SK-N-SH (cell line): Measurements from ENCODE around the gene LONP2. TPM values are rescaled to one million over a fixed set of nuclear protein-coding genes. Genes with fewer than 3 reads are reported as not detected.

Experiments used
- CTCF ChIA-PET: fragments of 300-600, 350-600 bp; formaldehyde crosslinking; extraction: SDS; loops from one replicate; lab custom pipeline; 2021; lab: Yijun Ruan, JAX
- POLR2A ChIA-PET: fragments of 350-600 bp; sonication (Branson Sonifier 250); formaldehyde crosslinking; extraction: SDS; loops from one replicate; lab custom pipeline; 2020; ENCODE audit warnings: antibody characterized with exemption, inconsistent platforms; lab: Yijun Ruan, JAX
- DNase-seq: peaks from one replicate; pipeline ENCODE4 v3.0.0; 2012
- H2AFZ ChIP-seq: fragments of 200-600 bp; sonication (generic); 2 replicates; pipeline ENCODE4 v1.8.1; 2016; ENCODE audit warnings: antibody characterized with exemption, mild to moderate bottlenecking, low read depth
- H3F3A ChIP-seq: fragments of 200-600 bp; sonication (generic); replicated peaks from 2 replicates; pipeline ENCODE3; 2016; ENCODE audit warnings: antibody characterized with exemption, mild to moderate bottlenecking; ENCODE audit not compliant: insufficient read depth
- H3K27ac ChIP-seq, 2 experiments: fragments of 200-500 bp in 1 of 2; fragments of 200-600 bp in 1 of 2; sonication (Bioruptor generic) in 1 of 2; sonication (generic), shearing (Covaris generic) in 1 of 2; 2 replicates each; pipeline versions ENCODE4 v1.5.1 to v1.6.1; 2014 to 2016; ENCODE audit warnings: low read depth in 2 of 2, inconsistent platforms in 1 of 2, low read length in 1 of 2, mild to moderate bottlenecking in 1 of 2, mixed read lengths in 1 of 2
- H3K27me3 ChIP-seq: fragments of 200-600 bp; sonication (generic), shearing (Covaris generic); 2 replicates; pipeline ENCODE4 v1.6.1; 2016; ENCODE audit warnings: mixed run types; ENCODE audit not compliant: insufficient read depth
- H3K36me3 ChIP-seq, 2 experiments: fragments of 200-500 bp in 1 of 2; fragments of 200-600 bp in 1 of 2; sonication (Bioruptor generic) in 1 of 2; sonication (generic) in 1 of 2; replicated peaks in 1 of 2; 2 replicates each; pipeline versions ENCODE3 to v1.5.1; 2014 to 2016; ENCODE audit warnings: low read length in 1 of 2, mild to moderate bottlenecking in 1 of 2; ENCODE audit not compliant: insufficient read depth in 2 of 2, control insufficient read depth in 1 of 2
- H3K4me1 ChIP-seq, 2 experiments: fragments of 200-500 bp in 1 of 2; fragments of 200-600 bp in 1 of 2; sonication (Bioruptor generic) in 1 of 2; sonication (generic), shearing (Covaris generic) in 1 of 2; 2 replicates each; pipeline versions ENCODE4 v1.5.1 to v1.6.1; 2014 to 2016; ENCODE audit warnings: low read depth in 1 of 2, low read length in 1 of 2, mixed run types in 1 of 2; ENCODE audit not compliant: insufficient read depth in 2 of 2, control insufficient read depth in 1 of 2
- H3K4me2 ChIP-seq: fragments of 200-600 bp; sonication (generic), shearing (Covaris generic); 2 replicates; pipeline ENCODE4 v1.6.1; 2017; ENCODE audit warnings: mixed run types
- H3K4me3 ChIP-seq, 2 experiments: fragments of 200-500 bp in 1 of 2; fragments of 200-600 bp in 1 of 2; sonication (Bioruptor generic) in 1 of 2; sonication (generic), shearing (Covaris generic) in 1 of 2; 2 replicates each; pipeline versions ENCODE4 v1.5.1 to v1.8.1; 2014 to 2016; ENCODE audit warnings: low read depth in 2 of 2, inconsistent platforms in 1 of 2, low read length in 1 of 2, mild to moderate bottlenecking in 1 of 2, mixed read lengths in 1 of 2, moderate library complexity in 1 of 2
- H3K79me2 ChIP-seq: fragments of 200-600 bp; sonication (generic); 2 replicates; pipeline ENCODE4 v1.8.1; 2017; ENCODE audit warnings: mild to moderate bottlenecking; ENCODE audit not compliant: insufficient read depth
- H3K9ac ChIP-seq: fragments of 200-600 bp; sonication (generic); 2 replicates; pipeline ENCODE4 v1.6.1; 2017; ENCODE audit warnings: mixed run types
- H3K9me2 ChIP-seq: fragments of 200-600 bp; sonication (generic); 2 replicates; pipeline ENCODE4 v1.6.1; 2017; ENCODE audit warnings: mixed run types
- H3K9me3 ChIP-seq: fragments of 200-600 bp; sonication (generic); 2 replicates; pipeline ENCODE4 v1.6.1; 2017; ENCODE audit warnings: mixed run types, mild to moderate bottlenecking, moderate library complexity
- H4K20me1 ChIP-seq: fragments of 200-600 bp; sonication (generic); 2 replicates; pipeline ENCODE4 v1.6.1; 2017; ENCODE audit warnings: mild to moderate bottlenecking, mixed run types; ENCODE audit not compliant: insufficient read depth
- ELF1 ChIP-seq: IDR thresholded peaks from 2 replicates; pipeline ENCODE4 v1.4.0; 2012
- EZH2phosphoT487 ChIP-seq: fragments of 200-600 bp; sonication (generic); IDR thresholded peaks from 2 replicates; pipeline ENCODE4 v1.6.1; 2017; ENCODE audit warnings: low read depth, mixed run types, mild to moderate bottlenecking, antibody characterized with exemption, moderate library complexity, borderline replicate concordance
- FOXJ3 ChIP-seq: sonication (generic); formaldehyde crosslinking; IDR thresholded peaks from 2 replicates; pipeline ENCODE4 v1.5.1; 2020; ENCODE audit warnings: mild to moderate bottlenecking, missing genetic modification reagents
- FOXM1 ChIP-seq: IDR thresholded peaks from 2 replicates; pipeline ENCODE4 v1.4.0; 2012; ENCODE audit warnings: low read depth, mild to moderate bottlenecking
- GATA2 ChIP-seq: sonication (generic); formaldehyde crosslinking; IDR thresholded peaks from 2 replicates; pipeline ENCODE4 v1.5.0; 2020; ENCODE audit warnings: mild to moderate bottlenecking, missing genetic modification reagents
- IRF3 ChIP-seq: fragments of 150-350 bp; IDR thresholded peaks from 2 replicates; pipeline ENCODE4 v1.6.1; 2016; ENCODE audit warnings: mild to moderate bottlenecking, low read depth, low read length
- MEF2A ChIP-seq: IDR thresholded peaks from 2 replicates; pipeline ENCODE4 v1.4.0; 2012; ENCODE audit warnings: low read depth, borderline replicate concordance
- MXI1 ChIP-seq: IDR thresholded peaks from 2 replicates; pipeline ENCODE4 v1.6.1; 2012; ENCODE audit warnings: mild to moderate bottlenecking, low read depth, low read length, improper control_type of control experiment
- NFIC ChIP-seq: IDR thresholded peaks from 2 replicates; pipeline ENCODE4 v1.4.0; 2012; ENCODE audit warnings: borderline replicate concordance
- NRF1 ChIP-seq: IDR thresholded peaks from 2 replicates; pipeline ENCODE4 v1.6.1; 2012; ENCODE audit warnings: low read depth, mild to moderate bottlenecking, low read length
- PBX3 ChIP-seq: IDR thresholded peaks from 2 replicates; pipeline ENCODE4; 2012
- POLR2AphosphoS5 ChIP-seq: IDR thresholded peaks from 2 replicates; pipeline ENCODE4 v1.6.1; 2012; ENCODE audit warnings: low read depth, low read length
- RAD21 ChIP-seq: IDR thresholded peaks from 2 replicates; pipeline ENCODE4 v1.6.1; 2012; ENCODE audit warnings: mild to moderate bottlenecking, low read length
- RCOR1 ChIP-seq: fragments of 150-350 bp; IDR thresholded peaks from 2 replicates; pipeline ENCODE4 v1.6.1; 2017; ENCODE audit warnings: antibody characterized with exemption, low read length
- REST ChIP-seq: IDR thresholded peaks from 2 replicates; pipeline ENCODE4 v1.6.1; 2012; ENCODE audit warnings: mild to moderate bottlenecking, low read depth, low read length, moderate library complexity
- RXRA ChIP-seq: IDR thresholded peaks from 2 replicates; pipeline ENCODE4 v1.4.0; 2012; ENCODE audit warnings: low read depth, mild to moderate bottlenecking, borderline replicate concordance
- SMC3 ChIP-seq: IDR thresholded peaks from 2 replicates; pipeline ENCODE4 v1.6.1; 2012; ENCODE audit warnings: low read depth, low read length, improper control_type of control experiment
- USF1 ChIP-seq: IDR thresholded peaks from 2 replicates; pipeline ENCODE4 v1.4.0; 2012; ENCODE audit warnings: low read depth, borderline replicate concordance
- ZBTB33 ChIP-seq: IDR thresholded peaks from 2 replicates; pipeline ENCODE4 v1.4.0; 2012; ENCODE audit warnings: low read depth, borderline replicate concordance
- WGBS: methylation state at CpG from one replicate; pipeline ENCODE4 v1.1.6; 2017; ENCODE audit warnings: low lambda C conversion rate; 5-methylcytosine and 5-hydroxymethylcytosine counted together
- polyA plus RNA-seq, 3 experiments: library from polyadenylated mRNA; depleted of rRNA; stranded (reverse); fragments of >200 nt; gene quantifications; 2 replicates each; pipeline ENCODE4 v1.2.3, GENCODE V29; 2012

Gene LONP2
- polyA plus RNA-seq, 1 of the 3 experiments (the other 2 are of a cell fraction): 22.4 TPM

GRCh38 chr16:48210747-48211146, 33.4 kb upstream of the LONP2 start:
- WGBS: 52% methylated on average over 5 of the region's 6 CpGs
- no peak for DNase-seq
- no peaks in the 10 kb centered on the region for H3K79me2 ChIP-seq
- H3K4me3 ChIP-seq: no peak overlapping the region
- TF ChIP-seq REST (no peak), IRF3 (no peak), GATA2 (CRISPR knock-in tag) (no peak), FOXM1 (no peak), EZH2phosphoT487 (no peak)
- no peak overlapping the region for H3K9ac ChIP-seq
- H3K27me3 ChIP-seq: peaks cover 5% of the 10 kb centered on the region; the same call in 1 of the 2 replicates
- H3K4me2 ChIP-seq: no peak overlapping the region
- no peaks in the 10 kb centered on the region; a peak in 1 of 4 replicates for H3K4me1 ChIP-seq
- no peak overlapping the region for H2AFZ ChIP-seq
- no peaks in the 10 kb centered on the region for H4K20me1 ChIP-seq
- H3K9me2 ChIP-seq: no peaks in the 10 kb centered on the region
- no peaks in the 10 kb centered on the region for H3F3A ChIP-seq
- H3K9me3 ChIP-seq: no peaks in the 10 kb centered on the region
- ChIA-PET CTCF (interaction anchor here (0.8 to 2.7 kb wide), 2 partner anchors 27 to 413 kb away, joined by 3 to 6 read pairs; no protein-coding TSS in a partner anchor), POLR2A (no interaction called here)
- H3K36me3 ChIP-seq: no peaks in the 10 kb centered on the region
- no peak overlapping the region for H3K27ac ChIP-seq

- Histone ChIP-seq H3K4me3 (no peak overlapping the region), H3K4me1 (no peaks in the 10 kb centered on the region; a peak in 1 of 4 replicates), H3K9me3 (no peaks in the 10 kb centered on the region), H2AFZ (no peak overlapping the region), H3K27me3 (peaks cover 5% of the 10 kb centered on the region; the same call in 1 of the 2 replicates), H3K36me3 (no peaks in the 10 kb centered on the region), H3K9me2 (no peaks in the 10 kb centered on the region), H3F3A (no peaks in the 10 kb centered on the region), H3K4me2 (no peak overlapping the region), H4K20me1 (no peaks in the 10 kb centered on the region), H3K27ac (no peak overlapping the region), H3K79me2 (no peaks in the 10 kb centered on the region), H3K9ac (no peak overlapping the region)
- ChIA-PET POLR2A (no interaction called here), CTCF (interaction anchor here (0.6 to 2.7 kb wide), 3 partner anchors 411 to 1053 kb away, joined by 3 to 6 read pairs (median 6); no protein-coding TSS in a partner anchor)
- WGBS: 50% methylated on average over 3 of the region's 3 CpGs
- no peak for DNase-seq
- no peak for TF ChIP-seq RCOR1
- TF ChIP-seq FOXJ3: no peak
- no peak for TF ChIP-seq MXI1
- no peak for TF ChIP-seq USF1
- no peak for TF ChIP-seq MEF2A
- TF ChIP-seq NFIC: no peak
- no peak for TF ChIP-seq ELF1
- TF ChIP-seq EZH2phosphoT487: no peak
- TF ChIP-seq RXRA: no peak
- TF ChIP-seq ZBTB33: no peak
- no peak for TF ChIP-seq PBX3
- no peak for TF ChIP-seq NRF1
- TF ChIP-seq POLR2AphosphoS5: no peak
- TF ChIP-seq SMC3: no peak
- no peak for TF ChIP-seq RAD21
These were observed 32.1 kb upstream of the LONP2 start for GRCh38 chr16:48212033-48212432.
